ENCODE results near the gene PXK.

PXK gene

GRCh38 chr3:58350627-58351013 is 17.9 kb downstream of the PXK start:
- DNase-seq: peak; percentile 82

- DNase-seq: peak; percentile 82
These were observed 19.2 kb downstream of the PXK start for GRCh38 chr3:58351920-58352319.

- DNase-seq: no peak
These were observed 19.9 kb downstream of the PXK start for GRCh38 chr3:58352626-58353025.

GRCh38 chr3:58353722-58354553 is 21.2 kb downstream of the PXK start:
- DNase-seq: peak; percentile 91

GRCh38 chr3:58355179-58355578 is 22.5 kb downstream of the PXK start:
- peak; percentile 72 for DNase-seq

GRCh38 chr3:58356054-58356453 is 23.4 kb downstream of the PXK start:
- peak; percentile 97 for DNase-seq

GRCh38 chr3:58357402-58357801 is 24.7 kb downstream of the PXK start:
- no peak for DNase-seq

GRCh38 chr3:58358092-58358491 is 25.4 kb downstream of the PXK start:
- no peak for DNase-seq

GRCh38 chr3:58358808-58359207 is 26.1 kb downstream of the PXK start:
- DNase-seq: no peak

GRCh38 chr3:58359621-58360020 is 26.9 kb downstream of the PXK start:
- DNase-seq: no peak

- DNase-seq: no peak
These were observed 29.2 kb downstream of the PXK start for GRCh38 chr3:58361866-58362265.

- peak; percentile 88 for DNase-seq
These were observed 34.0 kb downstream of the PXK start for GRCh38 chr3:58366699-58367098.

- DNase-seq: no peak
These were observed 36.3 kb downstream of the PXK start for GRCh38 chr3:58369038-58369437.

GRCh38 chr3:58369876-58370275 is 37.2 kb downstream of the PXK start:
- peak; percentile 33 for DNase-seq

GRCh38 chr3:58370407-58370806 is 37.7 kb downstream of the PXK start:
- no peak for DNase-seq

- no peak for DNase-seq
These were observed 39.1 kb downstream of the PXK start for GRCh38 chr3:58371754-58372153.

- no peak for DNase-seq
These were observed 42.6 kb downstream of the PXK start for GRCh38 chr3:58375254-58375653.

GRCh38 chr3:58377168-58377567 is 44.5 kb downstream of the PXK start:
- no peak for DNase-seq

- DNase-seq: no peak
These were observed 45.1 kb downstream of the PXK start for GRCh38 chr3:58377750-58378149.

GRCh38 chr3:58379351-58380073 is 46.8 kb downstream of the PXK start:
- no peak for DNase-seq

- no peak for DNase-seq
These were observed 50.8 kb downstream of the PXK start for GRCh38 chr3:58383476-58383875.

- DNase-seq: no peak
These were observed 51.2 kb downstream of the PXK start for GRCh38 chr3:58383904-58384303.

GRCh38 chr3:58384381-58385090 is 51.8 kb downstream of the PXK start:
- DNase-seq: no peak
